Colonic mucosa (tissue), 4 donors: ENCODE results near the gene RHBG. TPM values are rescaled to one million over a fixed set of nuclear protein-coding genes. Genes with fewer than 3 reads are reported as not detected.

ENCODE experiments used
- DNase-seq: peaks from one replicate; pipeline ENCODE4 v3.0.0-alpha.2; 2020
- H3K27ac ChIP-seq: fragments of 200-600 bp; one replicate; pipeline ENCODE4 v1.8.0; 2021
- H3K27me3 ChIP-seq: fragments of 200-600 bp; one replicate; pipeline ENCODE4 v1.8.0; 2021
- H3K36me3 ChIP-seq: fragments of 200-600 bp; one replicate; pipeline ENCODE4 v1.8.0; 2021
- H3K4me1 ChIP-seq: fragments of 200-600 bp; one replicate; pipeline ENCODE4 v1.8.0; 2021; ENCODE audit warnings: mild to moderate bottlenecking
- H3K4me3 ChIP-seq: fragments of 200-600 bp; one replicate; pipeline ENCODE4 v1.8.0; 2021
- H3K9ac ChIP-seq, 2 donors: one replicate each; pipeline ENCODE4 v1.7.0; 2013; ENCODE audit warnings: control low read depth in 2 of 2, low read depth in 2 of 2, low read length in 2 of 2
- H3K9me3 ChIP-seq: fragments of 200-600 bp; one replicate; pipeline ENCODE4 v1.8.0; 2021
- CTCF ChIP-seq: fragments of 200-600 bp; IDR thresholded peaks from one replicate; pipeline ENCODE4 v1.8.0; 2022; ENCODE audit warnings: antibody characterized with exemption, mild to moderate bottlenecking
- intact Hi-C: fragments of 100-400 bp; cut with DNase I; formaldehyde crosslinking; loops from one replicate; pipeline ENCODE4 v1.14.1; 2022
- total RNA-seq, 2 donors: library from RNA; stranded (reverse); fragmentation: NEBNext Ultra II Directional in 1 of 2; extraction: Animal tissue kit (Norgen Biotek cat#: 25700) in 1 of 2; gene quantifications; one replicate each; pipeline ENCODE4 v1.2.1, GENCODE V29; 2021
- donor health status: healthy.
- donor health status: DM: no; HTN: no; CAD: no.
- donor health status: DM: no; HTN: no; CAD: no.

The RHBG gene
- total RNA-seq, 2 donors from 2014 or later: 0.12 TPM; not detected in 1

- H3K27ac ChIP-seq: no peak overlapping the region
- no peak overlapping the region for H3K4me3 ChIP-seq
- peaks cover 18% of the 10 kb centered on the region for H3K4me1 ChIP-seq
- intact Hi-C loops: no loop called here
- DNase-seq: no peak
- no peak for TF ChIP-seq CTCF
- H3K9me3 ChIP-seq: no peaks in the 10 kb centered on the region
- H3K27me3 ChIP-seq: peaks cover 67% of the 10 kb centered on the region
- H3K9ac ChIP-seq: no peak overlapping the region
- H3K36me3 ChIP-seq: no peaks in the 10 kb centered on the region
Observed at GRCh38 chr1:156417401-156418020, 48.5 kb downstream of the RHBG start.

GRCh38 chr1:156418416-156419070, 49.5 kb downstream of the RHBG start:
- no peak for DNase-seq
- TF ChIP-seq CTCF: no peak
- intact Hi-C loops: no loop called here
- Histone ChIP-seq H3K27me3 (peaks cover 77% of the 10 kb centered on the region), H3K9me3 (no peaks in the 10 kb centered on the region), H3K4me1 (peaks cover 18% of the 10 kb centered on the region), H3K9ac (no peak overlapping the region), H3K27ac (no peak overlapping the region), H3K4me3 (no peak overlapping the region), H3K36me3 (no peaks in the 10 kb centered on the region)

GRCh38 chr1:156419854-156420204, 50.8 kb downstream of the RHBG start:
- no peaks in the 10 kb centered on the region for H3K36me3 ChIP-seq
- H3K27ac ChIP-seq: no peak overlapping the region
- no peak for TF ChIP-seq CTCF
- intact Hi-C loops: no loop called here
- H3K4me1 ChIP-seq: peaks cover 18% of the 10 kb centered on the region
- H3K27me3 ChIP-seq: peaks cover 76% of the 10 kb centered on the region
- H3K4me3 ChIP-seq: peak overlapping the region; percentile 31
- no peak for DNase-seq
- H3K9ac ChIP-seq: no peak overlapping the region
- H3K9me3 ChIP-seq: no peaks in the 10 kb centered on the region

GRCh38 chr1:156420205-156421061, 51.4 kb downstream of the RHBG start:
- Histone ChIP-seq H3K4me1 (peaks cover 18% of the 10 kb centered on the region), H3K27me3 (peaks cover 74% of the 10 kb centered on the region), H3K4me3 (peak overlapping the region; percentile 31), H3K9me3 (no peaks in the 10 kb centered on the region), H3K36me3 (no peaks in the 10 kb centered on the region), H3K27ac (no peak overlapping the region), H3K9ac (peak overlapping the region in 1 of 2 donors; percentile 50)
- intact Hi-C loops: no loop called here
- DNase-seq: no peak
- no peak for TF ChIP-seq CTCF

GRCh38 chr1:156421062-156421938, 52.3 kb downstream of the RHBG start:
- no peak for TF ChIP-seq CTCF
- H3K4me1 ChIP-seq: peaks cover 18% of the 10 kb centered on the region
- H3K27me3 ChIP-seq: peaks cover 71% of the 10 kb centered on the region
- peak overlapping the region in 1 of 2 donors; percentile 58 for H3K9ac ChIP-seq
- H3K36me3 ChIP-seq: no peaks in the 10 kb centered on the region
- peak overlapping the region; percentile 31 for H3K4me3 ChIP-seq
- peak; percentile 83 for DNase-seq
- no peak overlapping the region for H3K27ac ChIP-seq
- intact Hi-C loops: no loop called here
- H3K9me3 ChIP-seq: no peaks in the 10 kb centered on the region
